ENCODE data around the gene UBQLN4.
"Not testable (repeated sequence)": the region's sequence is repeated elsewhere in the genome, so short reads cannot be mapped to it uniquely, and the experiment has no call there.

UBQLN4 gene

DNA sequence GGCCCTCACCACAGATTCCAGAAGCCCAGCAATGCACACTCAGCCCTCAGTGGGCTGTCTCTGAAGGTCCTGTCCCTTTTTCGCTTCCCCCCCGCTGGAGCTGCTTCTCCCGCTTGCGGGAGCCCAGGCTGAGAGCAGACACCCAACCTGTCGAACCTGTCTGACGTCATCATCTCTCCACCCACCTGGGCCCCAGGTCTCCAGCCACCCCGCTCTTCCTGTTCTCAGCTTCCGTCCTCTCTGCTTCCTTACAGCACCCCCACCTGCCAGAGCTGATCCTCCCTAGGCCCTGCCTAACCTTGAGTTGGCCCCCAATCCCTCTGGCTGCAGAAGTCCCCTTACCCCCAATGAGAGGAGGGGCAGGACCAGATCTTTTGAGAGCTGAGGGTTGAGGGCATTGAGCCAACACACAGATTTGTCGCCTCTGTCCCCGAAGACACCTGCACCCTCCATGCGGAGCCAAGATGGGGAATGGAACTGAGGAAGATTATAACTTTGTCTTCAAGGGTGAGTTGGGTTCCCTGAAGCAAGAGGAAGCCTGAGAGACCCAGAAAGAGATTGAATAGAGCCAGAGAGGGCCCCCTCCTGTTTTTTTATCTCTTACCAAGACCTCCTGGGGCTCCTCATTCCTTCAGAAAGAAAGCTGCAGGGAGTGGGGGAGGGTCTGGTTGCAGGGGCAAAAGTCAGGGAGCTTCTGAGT is 7.5 kb upstream of the UBQLN4 start, which contains the start of gene RAB25:
TSS of gene RAB25 (plus strand) at position 224 of the 700 bp plus-strand sequence. CDS start at position 465, 241 bp downstream.
- no peak for DNase-seq (ENCODE audit: low read depth)

- DNase-seq (ENCODE audit: low read depth), result no peak
Observed at GRCh38 chr1:156056326-156056849, 2.8 kb upstream of the UBQLN4 start.

DNA sequence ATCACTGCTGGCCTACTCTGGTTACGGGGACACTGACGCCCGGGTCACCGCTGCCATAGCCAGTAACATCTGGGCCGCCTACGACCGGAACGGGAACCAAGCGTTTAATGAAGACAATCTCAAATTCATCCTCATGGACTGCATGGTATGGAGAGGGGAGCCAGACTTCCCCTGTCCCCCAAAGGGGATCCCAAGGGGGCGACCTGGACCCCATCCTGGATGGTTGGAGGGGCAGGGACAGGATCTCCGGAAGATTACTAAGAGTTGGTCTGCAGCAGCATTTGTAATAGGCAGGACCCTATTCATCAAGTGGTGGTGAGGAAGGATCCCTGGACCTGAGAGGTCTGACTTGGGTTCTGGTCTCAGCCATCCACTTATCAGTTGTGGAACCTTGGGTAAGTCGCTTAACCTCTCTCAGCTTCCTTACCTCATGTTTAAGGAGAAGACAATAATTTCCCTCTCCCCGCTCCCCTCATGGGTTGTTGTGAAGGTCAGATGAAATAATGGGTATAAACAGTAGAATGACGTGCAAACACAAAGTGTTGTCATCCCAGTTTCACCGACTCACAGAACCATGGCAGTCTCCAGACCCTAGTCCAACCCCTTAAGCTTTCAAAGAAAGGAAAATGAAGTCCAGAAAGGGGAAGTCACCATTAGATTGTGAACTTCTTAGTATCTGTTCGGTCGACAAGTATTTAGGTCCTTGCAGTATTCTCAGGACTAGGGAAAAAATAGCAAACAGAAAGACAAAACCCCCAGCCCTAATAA is 1.9 kb upstream of the UBQLN4 start:
- DNase-seq (ENCODE audit: low read depth), result no peak

DNA sequence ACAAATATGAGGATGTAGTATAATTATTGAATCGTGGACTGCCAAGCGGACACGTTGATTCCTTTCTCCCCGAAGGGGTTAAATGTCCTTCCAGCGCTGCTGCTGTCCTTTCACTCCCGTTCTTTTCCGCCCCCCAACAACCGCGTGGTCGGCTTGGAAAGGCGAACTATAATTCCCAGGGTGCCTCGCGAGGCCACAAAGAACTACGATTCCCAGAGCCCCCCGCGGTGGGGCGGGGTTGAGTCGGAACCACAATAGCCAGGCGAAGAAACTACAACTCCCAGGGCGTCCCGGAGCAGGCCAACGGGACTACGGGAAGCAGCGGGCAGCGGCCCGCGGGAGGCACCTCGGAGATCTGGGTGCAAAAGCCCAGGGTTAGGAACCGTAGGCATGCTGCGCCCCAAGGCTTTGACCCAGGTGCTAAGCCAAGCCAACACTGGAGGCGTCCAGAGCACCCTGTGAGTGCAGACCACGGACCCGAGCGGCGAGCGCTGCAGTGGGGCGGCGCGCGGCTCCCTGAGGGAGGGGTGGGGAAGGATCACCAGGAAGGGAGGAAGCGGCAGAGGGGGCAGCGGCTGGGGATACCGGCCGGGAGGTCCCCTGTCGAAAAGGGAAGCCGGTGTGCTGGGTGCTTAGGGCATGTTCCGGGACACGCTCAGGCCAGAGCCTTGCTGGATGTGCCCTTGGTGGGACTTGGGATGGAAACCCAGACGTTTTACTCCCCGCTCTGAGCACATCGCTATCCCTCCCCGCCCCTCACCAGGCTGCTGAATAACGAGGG is 1.1 kb upstream of the UBQLN4 start, which contains the start of gene LAMTOR2:
TSS of gene LAMTOR2 (plus strand) at position 283 of the 781 bp plus-strand sequence. CDS start at position 391, 108 bp downstream.
- DNase-seq (ENCODE audit: low read depth), result peak; percentile 83

DNA sequence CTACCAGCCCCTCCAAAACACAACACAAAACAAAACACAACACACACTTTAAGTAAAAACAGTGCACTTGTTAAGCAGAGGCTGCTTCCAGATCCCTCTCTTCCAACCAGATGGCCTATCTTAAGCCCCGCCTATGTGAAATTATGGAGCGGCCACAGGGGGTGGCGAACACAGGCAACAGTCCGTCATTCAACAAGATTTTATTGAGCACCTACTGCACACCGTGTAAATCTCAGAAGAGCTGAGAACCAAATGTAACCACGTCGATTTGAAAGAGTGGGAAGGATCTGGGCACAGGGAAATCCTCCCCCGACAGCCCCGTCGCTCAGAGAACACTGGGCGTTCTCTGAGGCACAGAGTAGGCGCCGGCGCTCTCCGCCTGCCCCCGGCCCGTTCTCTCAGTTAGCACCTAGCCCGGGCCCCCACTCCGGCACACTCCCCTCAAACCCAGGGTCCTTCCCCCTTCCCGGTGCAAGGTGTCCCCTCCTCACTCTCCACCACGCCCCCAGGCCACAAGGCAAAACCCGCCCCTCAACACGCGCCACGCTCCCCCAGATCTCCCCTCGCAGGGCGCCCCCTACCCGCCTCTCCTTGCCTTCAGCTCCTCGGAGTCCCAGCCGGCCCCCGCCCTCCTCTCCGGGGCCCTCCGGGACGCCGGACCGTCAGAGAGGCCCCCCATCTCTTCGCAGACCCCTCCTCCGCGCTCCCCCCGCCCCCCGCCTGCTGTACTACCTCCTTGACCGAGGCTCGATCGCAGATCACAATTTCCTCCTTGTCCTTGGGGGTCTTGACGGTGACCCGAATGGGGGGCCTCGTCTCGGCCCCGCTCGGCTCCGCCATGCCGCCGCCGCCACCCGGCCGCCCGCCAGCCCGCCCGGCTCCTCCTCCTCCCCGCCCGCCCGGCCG is 483 bp downstream of the UBQLN4 start:
- DNase-seq (ENCODE audit: low read depth), result no peak

- no peak for DNase-seq (ENCODE audit: low read depth)
Observed at GRCh38 chr1:156051011-156051725, 2.4 kb downstream of the UBQLN4 start.

DNA sequence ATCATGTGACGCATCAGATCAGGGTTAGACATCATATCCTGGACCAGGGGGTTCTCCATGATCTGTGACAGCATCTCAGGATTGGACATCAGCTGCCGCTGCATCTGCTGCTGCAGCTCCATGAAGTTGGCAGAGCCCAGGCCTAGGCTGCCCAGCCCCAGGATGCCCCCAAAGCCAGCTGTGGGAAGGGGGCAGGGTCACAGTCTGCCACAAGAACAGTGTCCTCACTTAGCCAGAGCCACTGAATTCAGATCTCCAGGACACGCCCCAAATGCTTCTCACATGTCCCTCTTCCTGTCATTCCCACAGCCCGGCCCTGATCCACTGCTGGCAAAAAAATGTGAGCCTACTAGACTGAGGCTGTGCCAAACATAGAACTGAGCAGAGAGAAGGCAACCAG is 3.2 kb downstream of the UBQLN4 start:
- DNase-seq (ENCODE audit: low read depth), result no peak

DNA sequence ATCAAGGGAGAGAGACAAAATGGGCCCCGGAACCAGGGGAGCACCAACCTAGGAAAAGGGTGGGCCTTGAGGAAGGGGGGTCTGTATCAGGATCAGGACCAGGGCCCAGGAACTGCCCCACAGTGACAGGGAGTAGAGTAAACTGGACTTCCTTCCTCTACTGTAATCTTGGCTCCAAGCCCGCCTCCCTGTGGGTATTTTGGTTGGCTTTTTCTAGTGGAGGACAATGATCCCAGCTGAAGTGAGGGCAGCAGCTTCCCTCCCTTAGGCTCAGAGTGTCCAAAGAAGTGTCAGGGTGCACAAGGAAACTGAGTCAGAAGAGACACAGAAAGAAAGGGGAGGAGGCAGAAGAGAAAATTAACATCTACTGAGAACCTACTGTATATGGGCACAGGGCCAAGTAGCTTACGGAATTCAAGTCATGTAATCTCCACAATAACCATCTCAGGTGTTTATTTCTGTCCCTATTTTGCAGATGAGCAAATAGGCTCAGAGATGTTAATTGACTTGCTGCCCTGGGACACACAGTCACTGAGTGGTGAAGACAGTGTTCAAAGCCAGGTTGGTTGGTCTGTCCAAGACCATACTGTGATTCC is 4.8 kb downstream of the UBQLN4 start:
- DNase-seq (ENCODE audit: low read depth), result no peak

- DNase-seq (ENCODE audit: low read depth), result no peak
Observed at GRCh38 chr1:156045076-156045475, 8.5 kb downstream of the UBQLN4 start.

DNA sequence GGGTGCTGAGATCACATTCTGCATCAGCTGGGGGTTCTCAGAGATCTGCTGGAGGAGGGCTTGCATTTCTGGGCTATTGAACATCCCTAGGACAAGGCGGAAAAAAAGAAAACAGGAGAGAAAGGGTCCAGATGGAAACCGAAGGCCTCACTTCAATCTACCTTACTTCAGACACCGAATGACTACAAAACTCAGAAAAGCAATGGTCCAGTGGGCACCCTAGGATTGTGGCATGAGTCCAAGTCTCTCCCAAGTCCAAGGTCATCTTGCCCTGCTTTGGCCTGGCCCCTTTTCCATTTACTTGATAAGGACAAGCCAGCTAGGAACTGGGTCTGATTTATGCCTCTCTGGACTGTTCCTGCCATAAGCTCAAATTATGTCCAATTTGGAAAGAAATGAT is 10.8 kb downstream of the UBQLN4 start:
- no peak for DNase-seq (ENCODE audit: low read depth)

- DNase-seq (ENCODE audit: low read depth), result not testable (repeated sequence)
Observed at GRCh38 chr1:156034991-156035390, 18.6 kb downstream of the UBQLN4 start.

- no peak for DNase-seq (ENCODE audit: low read depth)
Observed at GRCh38 chr1:156033011-156033410, 20.6 kb downstream of the UBQLN4 start.

- DNase-seq (ENCODE audit: low read depth), result no peak
Observed at GRCh38 chr1:156026588-156026987, 27.0 kb downstream of the UBQLN4 start.

GRCh38 chr1:156025876-156026275 is 27.7 kb downstream of the UBQLN4 start:
- no peak for DNase-seq (ENCODE audit: low read depth)

DNA sequence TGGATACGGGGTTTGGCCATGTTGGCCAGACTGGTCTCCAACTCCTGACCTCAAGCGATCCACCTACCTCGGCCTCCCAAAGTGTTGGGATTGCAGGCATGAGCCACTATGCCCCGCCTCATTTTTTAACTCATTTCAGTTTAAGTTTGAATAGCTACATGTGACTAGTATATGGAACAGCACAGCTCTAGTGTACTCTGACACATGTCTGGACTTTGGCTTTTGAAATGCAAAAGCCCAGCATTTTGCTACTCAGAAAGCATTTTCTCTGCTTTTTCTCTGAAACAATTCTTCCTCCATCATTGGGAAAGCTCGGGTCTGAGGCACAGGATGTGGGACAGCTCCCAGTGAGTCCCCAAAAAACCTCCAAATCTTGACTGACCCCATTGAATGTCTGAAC is 28.8 kb downstream of the UBQLN4 start:
- DNase-seq (ENCODE audit: low read depth), result no peak

DNA sequence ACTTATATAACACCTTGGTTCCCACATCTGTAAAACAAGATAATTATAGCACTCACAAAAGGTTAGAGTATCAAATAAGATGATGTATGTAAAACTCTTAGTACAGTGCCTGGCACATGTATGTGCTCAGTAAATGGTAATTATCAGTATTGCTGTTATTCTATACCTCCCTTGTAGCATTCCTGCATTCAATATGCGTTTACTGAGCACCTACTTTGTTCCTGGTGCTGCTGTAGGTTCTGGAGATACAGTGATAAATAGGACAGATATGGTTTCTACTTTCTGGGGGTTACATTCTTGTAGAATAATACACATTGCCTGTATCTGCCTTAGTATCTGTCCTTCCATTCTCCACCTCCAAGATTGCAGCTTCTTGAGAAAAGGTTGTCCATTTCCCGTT is 31.6 kb downstream of the UBQLN4 start:
- no peak for DNase-seq (ENCODE audit: low read depth)

GRCh38 chr1:156021093-156021428 is 32.5 kb downstream of the UBQLN4 start:
- DNase-seq (ENCODE audit: low read depth), result no peak

DNA sequence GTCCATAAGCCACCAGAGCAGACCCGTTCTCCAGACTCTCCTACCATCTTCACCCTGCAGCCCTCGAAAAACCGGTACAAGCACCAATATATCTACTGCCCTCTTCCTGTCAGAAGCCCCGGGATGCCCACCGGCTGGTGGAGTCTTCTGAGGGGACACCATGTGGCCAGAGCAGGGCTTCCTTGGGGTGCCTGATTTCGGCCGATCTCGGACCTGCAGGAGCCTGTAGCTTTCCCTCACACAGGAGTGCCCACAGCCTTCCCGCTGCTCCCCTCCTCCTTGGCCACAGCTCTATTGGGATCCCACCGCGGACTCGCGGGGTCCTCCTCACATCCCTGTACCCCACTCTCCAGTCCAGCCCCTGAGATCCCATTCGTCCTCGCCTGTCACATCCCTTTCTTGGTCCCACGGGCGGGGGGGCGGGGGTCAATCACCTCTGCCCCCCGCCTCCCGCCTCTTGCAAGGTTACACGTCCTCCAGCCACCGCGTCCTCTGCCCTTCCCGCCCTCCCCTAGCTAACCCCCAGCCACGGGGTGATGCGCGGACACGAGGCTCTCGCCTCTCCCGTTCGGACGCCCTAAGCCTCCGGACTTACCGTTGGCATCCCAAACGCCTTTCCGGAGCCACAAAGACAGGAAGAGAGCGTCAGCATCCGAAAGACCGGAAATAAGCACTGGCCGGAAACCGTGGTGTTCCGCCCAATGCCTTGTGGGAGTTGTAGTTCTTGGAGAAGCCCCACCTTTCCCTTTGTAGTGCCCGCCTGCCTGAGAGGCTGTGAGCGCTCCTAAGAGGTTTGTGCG is 33.1 kb downstream of the UBQLN4 start, which contains the start of gene SSR2:
TSS of gene SSR2 (minus strand) at position 659 of the 800 bp plus-strand sequence. CDS start 784 bp downstream, outside the sequence.
- peak; percentile 56 for DNase-seq (ENCODE audit: low read depth)

DNA sequence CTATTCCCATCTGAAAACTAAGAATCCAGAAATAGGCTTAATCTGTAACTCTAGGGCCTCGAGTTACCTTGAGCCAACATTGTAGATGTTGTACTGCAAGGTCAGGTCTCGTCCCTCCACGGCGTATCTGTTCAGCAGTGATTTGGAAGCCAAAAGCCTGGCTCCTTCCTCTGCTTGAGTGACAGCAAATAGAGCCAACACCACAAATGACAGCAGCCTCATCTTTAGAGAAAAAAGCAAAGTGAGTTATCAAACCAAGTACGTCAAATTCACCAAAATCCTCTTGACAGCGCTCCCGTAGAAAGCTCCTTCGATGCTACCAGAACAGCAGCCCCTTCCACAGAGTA is 33.7 kb downstream of the UBQLN4 start:
- DNase-seq (ENCODE audit: low read depth), result no peak
